ENCODE data around the gene KRT6A.
A peak's percentile ranks its signal among the peaks of the same experiment; 100 is the strongest.
"Not testable (repeated sequence)": the region's sequence is repeated elsewhere in the genome, so short reads cannot be mapped to it uniquely, and the experiment has no call there.

Gene KRT6A

DNA sequence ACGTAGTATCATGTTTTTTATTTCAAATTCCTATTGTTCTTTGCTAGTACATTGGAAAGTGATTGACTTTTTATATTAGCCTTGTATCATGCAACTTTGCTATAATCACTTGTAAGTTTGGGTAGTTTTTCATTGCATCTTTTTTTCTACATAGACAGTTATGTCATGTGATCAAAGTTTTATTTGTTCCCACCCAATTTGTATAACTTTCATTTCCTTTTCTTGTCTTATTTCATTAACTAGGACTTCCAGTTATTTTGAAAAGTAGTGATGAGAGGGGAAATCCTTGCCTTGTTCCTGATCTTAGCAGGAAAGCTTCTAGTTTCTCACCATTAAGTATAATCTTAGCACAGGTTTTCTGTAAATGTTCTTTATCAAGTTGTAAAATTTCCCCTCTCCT lies 9.8 kb upstream of the KRT6A start:
- TF ChIP-seq, protein P1, sequence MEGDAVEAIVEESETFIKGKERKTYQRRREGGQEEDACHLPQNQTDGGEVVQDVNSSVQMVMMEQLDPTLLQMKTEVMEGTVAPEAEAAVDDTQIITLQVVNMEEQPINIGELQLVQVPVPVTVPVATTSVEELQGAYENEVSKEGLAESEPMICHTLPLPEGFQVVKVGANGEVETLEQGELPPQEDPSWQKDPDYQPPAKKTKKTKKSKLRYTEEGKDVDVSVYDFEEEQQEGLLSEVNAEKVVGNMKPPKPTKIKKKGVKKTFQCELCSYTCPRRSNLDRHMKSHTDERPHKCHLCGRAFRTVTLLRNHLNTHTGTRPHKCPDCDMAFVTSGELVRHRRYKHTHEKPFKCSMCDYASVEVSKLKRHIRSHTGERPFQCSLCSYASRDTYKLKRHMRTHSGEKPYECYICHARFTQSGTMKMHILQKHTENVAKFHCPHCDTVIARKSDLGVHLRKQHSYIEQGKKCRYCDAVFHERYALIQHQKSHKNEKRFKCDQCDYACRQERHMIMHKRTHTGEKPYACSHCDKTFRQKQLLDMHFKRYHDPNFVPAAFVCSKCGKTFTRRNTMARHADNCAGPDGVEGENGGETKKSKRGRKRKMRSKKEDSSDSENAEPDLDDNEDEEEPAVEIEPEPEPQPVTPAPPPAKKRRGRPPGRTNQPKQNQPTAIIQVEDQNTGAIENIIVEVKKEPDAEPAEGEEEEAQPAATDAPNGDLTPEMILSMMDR (IDR thresholded peaks at IDR 0.05; ENCODE audit: low read length, missing control alignments) = no peak
- no peak for DNase-seq (ENCODE audit: low read depth)

DNA sequence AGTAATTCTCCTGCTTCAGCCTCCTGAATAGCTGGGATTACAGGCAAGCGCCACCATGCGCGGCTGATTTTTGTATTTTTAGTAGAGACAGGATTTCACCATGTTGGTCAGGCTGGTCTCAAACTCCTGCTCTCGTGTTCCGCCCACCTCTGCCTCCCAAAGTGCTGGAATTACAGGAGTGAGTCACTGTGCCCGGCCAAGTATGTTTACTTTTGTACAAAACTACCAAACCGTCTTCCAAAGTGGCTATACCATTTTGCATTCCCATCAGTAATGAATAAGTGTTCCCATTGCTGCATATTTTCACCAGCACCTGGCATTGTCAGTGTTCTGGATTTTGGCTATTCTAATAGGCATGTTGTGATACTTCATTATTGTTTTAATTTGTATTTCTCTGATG lies 8.4 kb upstream of the KRT6A start:
- H3K4me3 ChIP-seq (replicated peaks; ENCODE audit: low read depth, low read length) = no peak overlapping the region
- DNase-seq (ENCODE audit: low read depth) = no peak
- TF ChIP-seq, protein P1 (IDR thresholded peaks at IDR 0.05; ENCODE audit: low read length, missing control alignments) = no peak

More for the DNA sequence above, 9.8 kb upstream of the KRT6A start:
- no peak overlapping the region for H3K4me3 ChIP-seq (replicated peaks; ENCODE audit: low read depth, low read length)

DNA sequence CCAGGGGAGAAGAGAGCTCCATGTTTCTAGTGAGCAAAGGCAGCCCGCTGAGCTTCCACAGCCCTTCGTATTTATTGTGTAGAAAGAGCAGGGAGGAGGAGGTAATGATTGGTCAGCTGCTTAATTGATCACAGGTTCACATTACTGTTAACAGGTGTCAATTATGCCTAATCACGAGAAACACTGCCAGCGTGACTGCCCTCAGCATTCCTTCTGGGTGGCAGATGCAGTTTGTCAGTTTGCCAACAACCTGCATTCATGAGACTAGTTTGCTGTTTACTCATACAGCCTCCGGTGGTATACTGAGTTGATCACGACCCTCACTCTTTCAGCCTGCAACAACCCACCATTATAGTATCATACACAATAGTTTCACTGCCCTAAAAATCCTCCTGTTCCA lies 7.5 kb upstream of the KRT6A start:
- H3K4me3 ChIP-seq (replicated peaks; ENCODE audit: low read depth, low read length); DNase-seq (ENCODE audit: low read depth): not testable (repeated sequence)

DNA sequence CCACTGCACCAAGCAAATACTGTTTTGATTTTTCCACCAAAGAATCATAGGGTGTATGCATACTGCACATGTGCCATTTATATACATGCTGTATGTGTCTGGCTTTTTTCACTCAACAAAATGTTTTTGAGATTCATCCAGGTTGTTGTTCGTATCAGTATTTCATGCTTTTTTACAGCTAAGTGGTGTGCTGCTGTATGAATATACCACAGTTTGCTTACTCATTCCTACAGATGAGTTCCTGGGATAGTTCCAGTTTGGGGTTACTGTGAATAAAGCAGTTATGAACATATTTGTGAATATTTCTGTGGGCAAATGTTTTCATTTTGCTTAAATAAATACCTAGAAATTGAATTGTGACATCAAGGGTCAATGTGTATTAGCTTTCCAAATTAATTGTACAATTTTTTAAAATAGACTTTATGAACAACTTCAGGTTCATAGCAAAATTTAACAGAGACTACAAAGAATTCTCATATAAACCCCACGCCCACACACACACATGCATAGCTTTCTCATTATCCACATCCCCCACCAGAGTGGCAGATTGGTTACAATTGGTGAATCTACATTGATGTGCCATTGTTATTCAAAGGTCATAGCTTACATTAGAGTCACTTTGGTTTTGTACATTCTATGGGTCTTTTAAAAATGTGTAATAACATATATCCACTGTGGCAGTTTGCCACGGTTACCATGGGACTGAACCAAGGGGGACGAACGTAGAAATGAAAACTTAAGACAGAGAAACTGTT lies 6.9 kb upstream of the KRT6A start:
- DNase-seq (ENCODE audit: low read depth) = peak; percentile 40
- TF ChIP-seq, protein P1 (IDR thresholded peaks at IDR 0.05; ENCODE audit: low read length, missing control alignments) = no peak
- no peak overlapping the region for H3K4me3 ChIP-seq (replicated peaks; ENCODE audit: low read depth, low read length)

DNA sequence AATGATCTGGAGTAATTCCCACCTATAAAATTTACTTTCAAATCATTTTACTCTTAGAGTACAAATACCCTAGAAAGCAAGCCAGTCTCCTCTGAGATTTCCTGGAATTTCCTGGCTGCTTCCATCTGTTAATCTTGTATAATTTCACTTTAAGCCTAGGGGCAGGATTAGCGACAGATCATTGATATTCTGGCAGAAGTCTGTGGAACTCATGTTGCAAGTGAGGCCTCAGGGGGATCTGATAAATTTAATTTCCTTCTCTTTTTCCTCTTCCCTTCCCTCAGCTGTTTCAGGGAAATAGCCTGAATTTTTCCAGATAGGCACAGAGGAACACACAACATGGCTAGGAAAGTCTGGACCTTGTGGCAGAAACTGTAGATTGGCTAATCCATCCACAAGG lies 5.9 kb upstream of the KRT6A start:
- no peak for DNase-seq (ENCODE audit: low read depth)
- H3K4me3 ChIP-seq (replicated peaks; ENCODE audit: low read depth, low read length) = no peak overlapping the region
- TF ChIP-seq, protein P1 (IDR thresholded peaks at IDR 0.05; ENCODE audit: low read length, missing control alignments) = no peak

DNA sequence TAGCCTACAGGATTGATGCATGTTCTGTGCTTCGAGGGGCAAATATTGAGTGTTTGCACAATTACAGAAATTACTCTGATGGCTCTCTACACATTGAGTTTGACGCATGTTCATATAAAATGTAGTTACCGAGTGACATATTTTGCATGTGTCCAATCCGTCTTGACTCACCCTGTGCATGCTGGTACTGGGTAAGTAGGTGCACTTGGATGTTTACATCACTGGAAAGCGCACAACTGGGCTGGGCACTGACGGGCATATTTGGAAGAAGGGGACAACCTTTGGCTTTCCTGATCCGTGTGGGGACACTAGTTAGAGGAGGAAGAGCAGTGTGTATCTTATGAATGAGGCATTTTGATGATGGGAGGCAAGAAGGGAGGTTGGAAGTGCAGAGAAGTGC lies 4.9 kb upstream of the KRT6A start:
- TF ChIP-seq, protein P1 (IDR thresholded peaks at IDR 0.05; ENCODE audit: low read length, missing control alignments) = no peak
- no peak for DNase-seq (ENCODE audit: low read depth)
- H3K4me3 ChIP-seq (replicated peaks; ENCODE audit: low read depth, low read length) = no peak overlapping the region

DNA sequence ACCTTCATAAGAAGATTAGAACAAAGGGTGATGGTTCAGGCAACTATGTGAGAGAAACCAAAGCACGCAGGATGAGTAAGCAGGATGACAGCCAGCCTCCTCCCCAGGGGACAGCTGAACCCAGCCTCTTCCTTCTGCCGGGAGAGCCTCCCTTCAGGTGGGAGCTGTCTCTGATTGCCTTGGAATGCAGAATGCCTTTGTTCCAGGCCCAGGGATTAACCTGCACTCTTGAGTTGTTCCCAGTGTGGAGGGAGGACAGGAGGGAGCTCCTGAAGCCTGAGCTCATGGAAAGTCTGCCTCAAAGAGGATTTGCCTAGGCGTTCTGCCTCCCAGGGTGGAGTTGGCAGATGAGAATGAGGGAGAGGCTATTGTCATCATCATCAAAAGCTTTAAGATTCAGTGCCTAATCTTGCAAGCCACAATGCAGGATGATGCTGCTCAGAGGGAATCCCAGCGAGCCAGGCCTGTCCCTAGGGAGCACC lies 3.6 kb upstream of the KRT6A start:
- peak; percentile 75 for DNase-seq (ENCODE audit: low read depth)
- TF ChIP-seq, protein P1 (IDR thresholded peaks at IDR 0.05; ENCODE audit: low read length, missing control alignments) = no peak
- no peak overlapping the region for H3K4me3 ChIP-seq (replicated peaks; ENCODE audit: low read depth, low read length)
